IMR-90 (cell line): Measurements from ENCODE around the gene AMBRA1. TPM values are rescaled to one million over a fixed set of nuclear protein-coding genes. Genes with fewer than 3 reads are reported as not detected.
A peak's percentile ranks its signal among the peaks of the same experiment; 100 is the strongest.

Experiments used
- ATAC-seq: fragments of 200-7000 bp; cut with Tn5 transposase; 2 replicates; pipeline ENCODE4 v1.9.1; 2020; ENCODE audit warnings: low read depth, mild to moderate bottlenecking, moderate library complexity
- BruUV-seq: library from RNA; stranded (reverse); fragments of 400-500 nt; replicated peaks from 2 replicates; lab custom pipeline; 2021; lab: Mats Ljungman, UMichigan
- CTCF ChIA-PET: fragments of 300-600 bp; formaldehyde crosslinking; extraction: SDS; loops from one replicate; lab custom pipeline; 2021; ENCODE audit warnings: antibody characterized with exemption; lab: Yijun Ruan, JAX
- POLR2A ChIA-PET: fragments of 300-600 bp; sonication (Branson Sonifier 250); formaldehyde crosslinking; loops from one replicate; lab custom pipeline; 2022; ENCODE audit warnings: antibody characterized with exemption; ENCODE audit not compliant: unreplicated experiment; lab: Charles Lee
- DNase-seq: peaks from one replicate; pipeline ENCODE4 v3.0.0; 2013
- H2AFZ ChIP-seq: replicated peaks from 2 replicates; pipeline ENCODE3; 2013; ENCODE audit warnings: low read length, mild to moderate bottlenecking; ENCODE audit not compliant: poor library complexity
- H2AK5ac ChIP-seq: 2 replicates; pipeline ENCODE4 v1.6.1; 2013; ENCODE audit warnings: low read depth, low read length, inconsistent platforms
- H2AK9ac ChIP-seq: replicated peaks from 2 replicates; pipeline ENCODE3; 2013; ENCODE audit warnings: mild to moderate bottlenecking, low read depth, low read length, moderate library complexity; ENCODE audit not compliant: poor library complexity
- H2BK120ac ChIP-seq: 2 replicates; pipeline ENCODE4 v1.6.1; 2013; ENCODE audit warnings: low read depth, low read length, inconsistent platforms
- H2BK15ac ChIP-seq: 3 replicates; pipeline ENCODE4 v1.6.1; 2013; ENCODE audit warnings: low read depth, low read length, inconsistent platforms
- H2BK20ac ChIP-seq: 2 replicates; pipeline ENCODE4 v1.6.1; 2013; ENCODE audit warnings: low read depth, mild to moderate bottlenecking, inconsistent platforms, low read length, moderate library complexity
- H2BK5ac ChIP-seq: 2 replicates; pipeline ENCODE4 v1.6.1; 2013; ENCODE audit warnings: mild to moderate bottlenecking, low read depth, low read length, inconsistent platforms; ENCODE audit not compliant: poor library complexity, severe bottlenecking
- H3K14ac ChIP-seq: replicated peaks from 2 replicates; pipeline ENCODE4 v1.6.1; 2013; ENCODE audit warnings: low read depth, low read length, inconsistent platforms
- H3K18ac ChIP-seq: 2 replicates; pipeline ENCODE4 v1.6.1; 2013; ENCODE audit warnings: low read depth, low read length, control low read depth
- H3K23ac ChIP-seq: 2 replicates; pipeline ENCODE4 v1.6.1; 2013; ENCODE audit warnings: low read depth, low read length, inconsistent platforms
- H3K27ac ChIP-seq: 2 replicates; pipeline ENCODE4 v1.5.1; 2013; ENCODE audit warnings: mild to moderate bottlenecking, control low read depth, low read length; ENCODE audit not compliant: insufficient read depth
- H3K27me3 ChIP-seq: 2 replicates; pipeline ENCODE4 v1.6.1; 2013; ENCODE audit warnings: low read length; ENCODE audit not compliant: control insufficient read depth, insufficient read depth
- H3K36me3 ChIP-seq: 2 replicates; pipeline ENCODE4 v1.6.1; 2013; ENCODE audit warnings: low read length, mixed read lengths; ENCODE audit not compliant: control insufficient read depth, insufficient read depth
- H3K4ac ChIP-seq: 2 replicates; pipeline ENCODE4 v1.6.1; 2013; ENCODE audit warnings: low read depth, low read length, inconsistent platforms
- H3K4me1 ChIP-seq: 2 replicates; pipeline ENCODE4 v1.6.1; 2013; ENCODE audit warnings: low read length, mixed read lengths; ENCODE audit not compliant: control insufficient read depth, insufficient read depth
- H3K4me2 ChIP-seq: 2 replicates; pipeline ENCODE4 v1.6.1; 2013; ENCODE audit warnings: low read depth, mild to moderate bottlenecking, control low read depth, low read length, moderate library complexity
- H3K4me3 ChIP-seq: 2 replicates; pipeline ENCODE4 v1.5.1; 2013; ENCODE audit warnings: low read depth, mild to moderate bottlenecking, control low read depth, low read length, moderate library complexity; ENCODE audit not compliant: insufficient read depth
- H3K56ac ChIP-seq: 2 replicates; pipeline ENCODE4 v1.6.1; 2013; ENCODE audit warnings: low read length, inconsistent platforms; ENCODE audit not compliant: insufficient read depth; ENCODE audit errors: extremely low read depth
- H3K79me1 ChIP-seq, 2 experiments: 2 replicates each; pipeline ENCODE4 v1.6.1; 2013; ENCODE audit warnings: low read length in 2 of 2, inconsistent platforms in 1 of 2, low read depth in 1 of 2
- H3K9ac ChIP-seq: 2 replicates; pipeline ENCODE4 v1.6.1; 2013; ENCODE audit warnings: low read depth, low read length, control low read depth
- H3K9me1 ChIP-seq: 2 replicates; pipeline ENCODE4 v1.6.1; 2013; ENCODE audit warnings: low read length, inconsistent platforms; ENCODE audit not compliant: insufficient read depth
- H3K9me3 ChIP-seq: 2 replicates; pipeline ENCODE4 v1.6.1; 2013; ENCODE audit warnings: low read length; ENCODE audit not compliant: control insufficient read depth, insufficient read depth
- H4K20me1 ChIP-seq: 2 replicates; pipeline ENCODE4 v1.6.1; 2013; ENCODE audit warnings: low read length, inconsistent platforms; ENCODE audit not compliant: insufficient read depth
- H4K5ac ChIP-seq: 2 replicates; pipeline ENCODE4 v1.6.1; 2013; ENCODE audit warnings: mild to moderate bottlenecking, low read depth, low read length, control low read depth
- H4K8ac ChIP-seq, 2 experiments: 2 replicates each; pipeline ENCODE4 v1.6.1; 2013; ENCODE audit warnings: low read depth in 2 of 2, low read length in 2 of 2, control low read depth in 1 of 2, inconsistent platforms in 1 of 2
- H4K91ac ChIP-seq: 2 replicates; pipeline ENCODE4 v1.6.1; 2013; ENCODE audit warnings: low read depth, low read length, inconsistent platforms; ENCODE audit not compliant: insufficient read depth
- BHLHE40 ChIP-seq: fragments of 150-350 bp; IDR thresholded peaks from 2 replicates; pipeline ENCODE4 v1.6.1; 2016; ENCODE audit warnings: mild to moderate bottlenecking, low read depth, low read length
- CEBPB ChIP-seq: IDR thresholded peaks from 2 replicates; pipeline ENCODE4 v1.6.1; 2012; ENCODE audit warnings: low read depth, low read length, improper control_type of control experiment
- CHD1 ChIP-seq: IDR thresholded peaks from 2 replicates; pipeline ENCODE4 v1.6.1; 2012; ENCODE audit warnings: low read depth, low read length, improper control_type of control experiment
- FOS ChIP-seq: fragments of 150-350 bp; IDR thresholded peaks from 2 replicates; pipeline ENCODE4 v1.6.1; 2016; ENCODE audit warnings: low read depth, low read length
- MAFK ChIP-seq: IDR thresholded peaks from 2 replicates; pipeline ENCODE4 v1.6.1; 2012; ENCODE audit warnings: low read depth, low read length, improper control_type of control experiment
- MAZ ChIP-seq: IDR thresholded peaks from 2 replicates; pipeline ENCODE4 v1.6.1; 2012; ENCODE audit warnings: low read depth, mild to moderate bottlenecking, low read length, improper control_type of control experiment, moderate library complexity, borderline replicate concordance
- MXI1 ChIP-seq: IDR thresholded peaks from 2 replicates; pipeline ENCODE4 v1.6.1; 2012; ENCODE audit warnings: low read depth, mild to moderate bottlenecking, low read length, moderate library complexity, borderline replicate concordance
- NFE2L2 ChIP-seq: fragments of 150-350 bp; IDR thresholded peaks from 2 replicates; pipeline ENCODE4 v1.6.1; 2016; ENCODE audit warnings: low read depth, mild to moderate bottlenecking, low read length
- POLR2A ChIP-seq: IDR thresholded peaks from 2 replicates; pipeline ENCODE4 v1.6.1; 2012; ENCODE audit warnings: mild to moderate bottlenecking, low read depth, low read length
- RAD21 ChIP-seq: IDR thresholded peaks from 2 replicates; pipeline ENCODE4 v1.6.1; 2012; ENCODE audit warnings: low read length, improper control_type of control experiment
- RCOR1 ChIP-seq: IDR thresholded peaks from 2 replicates; pipeline ENCODE4 v1.6.1; 2012; ENCODE audit warnings: mild to moderate bottlenecking, low read length, improper control_type of control experiment; ENCODE audit not compliant: insufficient replicate concordance
- RFX5 ChIP-seq: IDR thresholded peaks from 2 replicates; pipeline ENCODE4 v1.8.0; 2012; ENCODE audit warnings: low read depth, mild to moderate bottlenecking, low read length, moderate library complexity
- SMC3 ChIP-seq: fragments of 150-350 bp; IDR thresholded peaks from 2 replicates; pipeline ENCODE4 v1.6.1; 2016; ENCODE audit warnings: low read depth, mild to moderate bottlenecking, antibody characterized with exemption, low read length, moderate library complexity
- WGBS, 2 experiments: methylation state at CpG; one replicate each; pipeline versions ENCODE4 v1.1.5 to v1.1.7; 2013; ENCODE audit warnings: missing lambda C conversion rate in 2 of 2; ENCODE audit not compliant: insufficient read length in 1 of 2; ENCODE audit errors: extremely low coverage in 2 of 2; 5-methylcytosine and 5-hydroxymethylcytosine counted together
- dilution Hi-C: fragments of 300-500 bp; cut with HindIII; formaldehyde crosslinking; loops from one replicate; pipeline ENCODE4 v1.14.3; 2018; ENCODE audit warnings: low sequenced_read_pairs; ENCODE audit not compliant: unreplicated experiment
- in situ Hi-C: fragments of 300-500 bp; cut with MboI; formaldehyde crosslinking; loops from 3 replicates; pipeline ENCODE4 v1.14.3; 2019; ENCODE audit warnings: low sequenced_read_pairs, inconsistent platforms, mixed read lengths
- intact Hi-C: fragments of 100-400 bp; cut with micrococcal nuclease; formaldehyde crosslinking; loops from 2 replicates; pipeline ENCODE4 v1.10.0; 2022
- polyA plus RNA-seq, 3 experiments: library from polyadenylated mRNA; depleted of rRNA; stranded (reverse); fragments of >200 nt; gene quantifications; 2 replicates each; pipeline ENCODE4 v1.2.3, GENCODE V29; 2012; ENCODE audit warnings: low replicate concordance in 1 of 3
- total RNA-seq: library from RNA; depleted of rRNA; stranded (reverse); fragments of >200 nt; gene quantifications from 2 replicates; pipeline ENCODE4 v1.2.3, GENCODE V29; 2012
- TF ChIP-seq, protein P1 (sequence below): fragments of 150-350 bp; IDR thresholded peaks from 2 replicates; pipeline ENCODE4 v1.6.1; 2017; ENCODE audit warnings: mild to moderate bottlenecking, antibody characterized with exemption, low read length, low read depth
- TF ChIP-seq, protein P2 (sequence below): conservative IDR thresholded peaks from 2 replicates; pipeline ENCODE4 v1.5.1; 2012; ENCODE audit warnings: mild to moderate bottlenecking, low read depth, low read length, improper control_type of control experiment
- TF ChIP-seq, protein P3 (sequence below): fragments of 150-350 bp; IDR thresholded peaks from 2 replicates; pipeline ENCODE4 v1.6.1; 2016; ENCODE audit warnings: low read depth, mild to moderate bottlenecking, low read length, moderate library complexity, borderline replicate concordance

AMBRA1 gene
- total and polyA plus RNA-seq, 2 of the 4 experiments (the other 2 are of a cell fraction), result 9.4 to 18.3 TPM

DNA sequence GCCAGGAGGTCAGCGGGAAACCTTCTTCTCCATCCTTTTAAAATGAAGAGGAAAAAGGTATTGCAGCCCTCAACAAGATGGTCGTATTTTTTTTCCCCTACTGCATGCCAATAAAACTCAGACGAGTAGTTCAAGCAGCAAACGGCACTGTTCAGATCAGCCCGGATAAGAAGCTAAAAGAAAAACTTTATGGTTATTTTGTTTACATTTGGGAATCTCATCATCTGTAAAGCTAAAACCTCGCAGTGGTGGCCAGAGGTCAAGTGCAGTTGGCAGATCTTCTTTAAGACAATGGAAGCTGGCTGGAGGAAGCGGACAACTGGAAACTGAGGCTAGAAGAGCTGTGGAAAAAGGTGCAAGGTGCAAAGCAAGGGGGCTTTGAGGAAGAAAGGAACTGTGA lies 171.2 kb downstream of the AMBRA1 start:
- Histone ChIP-seq H2BK20ac (no peak overlapping the region), H3K9ac (no peak overlapping the region), H4K20me1 (no peaks in the 10 kb centered on the region), H3K9me1 (peaks cover 11% of the 10 kb centered on the region; the same call in 1 of the 2 replicates), H2AK5ac (no peak overlapping the region), H3K23ac (no peak overlapping the region), H3K9me3 (no peaks in the 10 kb centered on the region), H3K27ac (no peak overlapping the region), H2BK5ac (no peak overlapping the region), H3K56ac (no peak overlapping the region), H2BK15ac (no peak overlapping the region), H3K79me1 (peaks cover 0 to 12% of the 10 kb centered on the region in 2 experiments; a peak in 1 of 4 replicates), H4K91ac (no peak overlapping the region), H3K14ac (no peak overlapping the region), H3K4me2 (no peak overlapping the region), H4K5ac (no peak overlapping the region), H2AK9ac (no peak overlapping the region), H3K4me1 (no peaks in the 10 kb centered on the region), H3K4me3 (no peak overlapping the region), H4K8ac (no peak overlapping the region), H3K18ac (no peak overlapping the region), H3K27me3 (no peaks in the 10 kb centered on the region), H2BK120ac (no peak overlapping the region), H3K4ac (no peak overlapping the region), H2AFZ (no peak overlapping the region), H3K36me3 (peaks cover 15% of the 10 kb centered on the region)
- WGBS, 2 experiments, result 58% methylated on average over 2 of the region's 7 CpGs; no CpG with 5 or more reads in 1 of the 2 experiments
- intact Hi-C loops (no loop called here), in situ Hi-C loops (no loop called here), dilution Hi-C loops (no loop called here)
- peak; percentile 36 for DNase-seq
- ChIA-PET POLR2A (no interaction called here), CTCF (interaction anchor here (0.6 kb wide), 1 partner anchor 100 kb away, joined by 5 read pairs; no protein-coding TSS in a partner anchor)
- TF ChIP-seq FOS (no peak), MXI1 (no peak), SMC3 (no peak), RAD21 (no peak), MAFK (no peak), POLR2A (no peak), RCOR1 (no peak), RFX5 (no peak), NFE2L2 (no peak), CEBPB (no peak), CHD1 (no peak), BHLHE40 (no peak), MAZ (no peak)
- TF ChIP-seq, protein P1, sequence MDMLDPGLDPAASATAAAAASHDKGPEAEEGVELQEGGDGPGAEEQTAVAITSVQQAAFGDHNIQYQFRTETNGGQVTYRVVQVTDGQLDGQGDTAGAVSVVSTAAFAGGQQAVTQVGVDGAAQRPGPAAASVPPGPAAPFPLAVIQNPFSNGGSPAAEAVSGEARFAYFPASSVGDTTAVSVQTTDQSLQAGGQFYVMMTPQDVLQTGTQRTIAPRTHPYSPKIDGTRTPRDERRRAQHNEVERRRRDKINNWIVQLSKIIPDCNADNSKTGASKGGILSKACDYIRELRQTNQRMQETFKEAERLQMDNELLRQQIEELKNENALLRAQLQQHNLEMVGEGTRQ, result no peak
- TF ChIP-seq, protein P2, sequence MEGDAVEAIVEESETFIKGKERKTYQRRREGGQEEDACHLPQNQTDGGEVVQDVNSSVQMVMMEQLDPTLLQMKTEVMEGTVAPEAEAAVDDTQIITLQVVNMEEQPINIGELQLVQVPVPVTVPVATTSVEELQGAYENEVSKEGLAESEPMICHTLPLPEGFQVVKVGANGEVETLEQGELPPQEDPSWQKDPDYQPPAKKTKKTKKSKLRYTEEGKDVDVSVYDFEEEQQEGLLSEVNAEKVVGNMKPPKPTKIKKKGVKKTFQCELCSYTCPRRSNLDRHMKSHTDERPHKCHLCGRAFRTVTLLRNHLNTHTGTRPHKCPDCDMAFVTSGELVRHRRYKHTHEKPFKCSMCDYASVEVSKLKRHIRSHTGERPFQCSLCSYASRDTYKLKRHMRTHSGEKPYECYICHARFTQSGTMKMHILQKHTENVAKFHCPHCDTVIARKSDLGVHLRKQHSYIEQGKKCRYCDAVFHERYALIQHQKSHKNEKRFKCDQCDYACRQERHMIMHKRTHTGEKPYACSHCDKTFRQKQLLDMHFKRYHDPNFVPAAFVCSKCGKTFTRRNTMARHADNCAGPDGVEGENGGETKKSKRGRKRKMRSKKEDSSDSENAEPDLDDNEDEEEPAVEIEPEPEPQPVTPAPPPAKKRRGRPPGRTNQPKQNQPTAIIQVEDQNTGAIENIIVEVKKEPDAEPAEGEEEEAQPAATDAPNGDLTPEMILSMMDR, result no peak
- TF ChIP-seq, protein P3, sequence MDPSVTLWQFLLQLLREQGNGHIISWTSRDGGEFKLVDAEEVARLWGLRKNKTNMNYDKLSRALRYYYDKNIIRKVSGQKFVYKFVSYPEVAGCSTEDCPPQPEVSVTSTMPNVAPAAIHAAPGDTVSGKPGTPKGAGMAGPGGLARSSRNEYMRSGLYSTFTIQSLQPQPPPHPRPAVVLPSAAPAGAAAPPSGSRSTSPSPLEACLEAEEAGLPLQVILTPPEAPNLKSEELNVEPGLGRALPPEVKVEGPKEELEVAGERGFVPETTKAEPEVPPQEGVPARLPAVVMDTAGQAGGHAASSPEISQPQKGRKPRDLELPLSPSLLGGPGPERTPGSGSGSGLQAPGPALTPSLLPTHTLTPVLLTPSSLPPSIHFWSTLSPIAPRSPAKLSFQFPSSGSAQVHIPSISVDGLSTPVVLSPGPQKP, result no peak
- ATAC-seq, result peak; percentile 59; the same call in 1 of the 2 replicates
- no TSS peak for BruUV-seq
